NCI-H2196 (cell line): ENCODE data around the gene CD163L1.
"Not testable (repeated sequence)": the region's sequence is repeated elsewhere in the genome, so short reads cannot be mapped to it uniquely, and the experiment has no call there.

ENCODE experiments used
- DNase-seq: peaks from one replicate; lab custom pipeline; 2025; ENCODE audit not compliant: unreplicated experiment; lab: John Stamatoyannopoulos, UW

Gene CD163L1

DNA sequence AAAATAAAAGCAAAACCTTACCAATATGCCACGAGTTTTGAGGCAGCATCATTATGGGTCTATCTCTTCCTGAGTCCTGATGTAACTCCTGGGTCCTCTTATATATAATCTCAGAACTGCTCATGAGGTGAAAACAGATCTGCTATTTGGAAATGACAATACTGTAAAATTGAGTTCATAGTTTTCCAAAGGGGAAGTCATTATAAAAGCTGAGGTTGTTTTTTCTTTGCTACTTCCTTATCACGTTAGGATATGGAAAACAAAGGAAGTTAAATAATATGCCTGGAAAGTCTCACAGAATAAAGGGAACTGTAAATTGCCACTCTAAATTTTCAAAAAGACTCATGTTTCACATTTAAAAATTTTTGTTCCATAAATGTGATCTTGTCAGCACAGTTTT is at the start of gene CD163L1:
TSS of gene CD163L1 (minus strand) at position 78 of the 400 bp plus-strand sequence. CDS start at position 52, 26 bp downstream.
- no peak for DNase-seq

DNA sequence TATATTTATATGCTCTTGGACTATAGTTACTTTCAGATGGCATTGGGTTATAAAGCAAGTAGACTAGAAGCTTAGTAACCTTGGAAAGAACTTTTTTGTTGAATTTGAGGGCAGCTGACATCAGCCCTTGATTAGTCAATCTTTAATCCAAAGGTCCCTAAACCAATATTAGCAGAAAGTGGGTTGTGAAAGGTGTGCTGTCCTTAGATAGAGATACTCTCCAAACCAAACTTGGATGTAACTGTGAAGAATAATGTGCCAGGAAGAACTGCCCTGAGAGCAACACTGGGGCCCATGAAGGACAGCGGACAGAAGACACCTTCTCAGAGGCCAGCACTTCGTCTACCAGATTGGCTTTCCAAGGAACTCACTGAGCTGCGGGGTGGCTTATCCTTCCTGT is 49.1 kb upstream of the CD163L1 start:
- DNase-seq: no peak

DNA sequence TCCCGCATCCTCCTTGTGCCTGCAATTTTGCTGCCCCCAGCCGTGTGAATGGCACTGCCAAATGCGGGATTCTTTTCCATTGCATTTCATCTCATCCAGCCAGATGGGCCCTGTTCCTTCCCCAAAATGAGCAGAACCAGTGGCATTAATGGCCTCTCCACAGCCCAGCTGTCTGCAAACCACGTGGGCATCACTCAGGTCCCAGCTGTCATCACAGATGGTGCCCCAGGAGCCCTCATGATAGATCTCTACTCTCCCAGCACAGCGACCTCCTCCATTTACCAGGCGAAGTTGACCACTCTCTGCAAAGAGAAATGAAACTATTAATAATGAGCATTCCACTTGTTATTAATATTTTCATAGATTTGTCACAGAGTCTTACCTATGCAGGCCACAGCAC is 42.6 kb upstream of the CD163L1 start:
- no peak for DNase-seq

DNA sequence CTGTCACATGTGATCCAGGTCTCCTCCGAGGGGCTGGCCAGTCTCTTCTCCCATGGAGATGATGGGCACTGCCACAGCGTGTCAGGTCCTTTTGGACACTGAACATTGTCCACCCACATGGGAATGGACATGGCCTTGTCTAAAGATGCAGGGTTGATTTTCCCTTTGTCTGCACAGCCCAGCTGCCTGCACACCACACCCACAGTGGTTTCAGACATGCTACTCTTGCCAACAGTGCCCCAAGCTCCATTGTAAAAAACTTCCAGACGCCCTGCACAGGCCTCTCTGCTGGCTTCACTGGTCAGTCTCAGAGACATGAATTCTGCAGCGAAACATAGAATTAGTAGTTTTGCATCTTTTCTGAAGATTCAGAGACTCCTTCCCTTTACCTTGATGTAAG is 41.1 kb upstream of the CD163L1 start:
- DNase-seq: no peak

DNA sequence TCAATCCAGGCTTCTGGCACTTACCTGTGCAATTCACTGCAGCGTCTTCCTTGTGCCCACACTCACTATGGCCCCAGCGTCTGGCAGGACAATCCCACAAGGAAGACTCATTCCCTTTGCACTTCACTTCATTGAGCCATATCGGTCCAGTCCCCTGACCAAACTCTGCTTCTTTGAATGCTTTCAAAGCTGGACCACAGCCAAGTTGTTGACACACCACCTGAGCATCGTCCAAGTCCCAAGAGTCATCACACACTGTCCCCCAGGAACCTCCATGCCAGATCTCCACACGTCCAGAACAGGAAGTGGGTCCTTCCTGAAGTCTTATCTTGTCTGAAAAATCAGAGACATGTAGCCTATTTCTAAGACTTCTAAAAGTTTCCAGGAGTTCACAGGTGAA is 39.4 kb upstream of the CD163L1 start:
- DNase-seq: no peak

DNA sequence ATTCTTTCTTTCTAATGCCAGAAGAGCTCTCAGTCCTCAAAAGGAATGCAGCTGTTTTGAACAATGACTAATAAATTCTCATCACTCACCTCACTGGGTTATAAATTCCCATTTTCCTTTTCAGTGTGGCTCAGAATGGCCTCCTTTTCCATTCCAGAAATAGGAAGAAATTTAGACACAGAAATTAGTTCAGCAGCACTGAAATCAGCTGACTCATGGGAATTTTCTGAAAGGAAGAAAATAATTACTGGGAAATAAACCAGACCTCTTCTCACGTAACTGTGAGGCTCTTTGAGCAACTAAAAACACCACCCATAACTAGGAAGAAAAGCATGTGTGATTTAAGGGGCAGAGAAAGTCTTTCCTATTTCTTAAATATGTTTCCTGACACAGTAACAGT is 35.8 kb upstream of the CD163L1 start:
- DNase-seq: no peak

DNA sequence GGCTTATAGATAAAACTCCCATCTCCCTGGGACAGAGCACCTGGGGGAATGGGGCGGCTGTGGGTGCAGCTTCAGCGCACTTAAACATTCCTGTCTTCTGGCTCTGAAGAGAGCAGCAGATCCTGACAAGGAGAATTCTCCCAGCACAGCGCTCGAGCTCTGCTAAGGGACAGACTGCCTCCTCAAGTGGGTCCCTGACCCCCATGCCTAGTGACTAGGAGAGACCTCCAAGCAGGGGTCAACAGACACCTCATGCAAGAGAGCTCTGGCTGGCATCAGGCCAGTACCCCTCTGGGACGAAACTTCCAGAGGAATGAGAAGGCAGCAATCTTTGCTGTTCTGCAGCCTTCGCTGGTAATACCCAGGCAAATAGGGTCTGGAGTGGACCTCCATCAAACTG is 28.1 kb upstream of the CD163L1 start:
- DNase-seq: no peak

DNA sequence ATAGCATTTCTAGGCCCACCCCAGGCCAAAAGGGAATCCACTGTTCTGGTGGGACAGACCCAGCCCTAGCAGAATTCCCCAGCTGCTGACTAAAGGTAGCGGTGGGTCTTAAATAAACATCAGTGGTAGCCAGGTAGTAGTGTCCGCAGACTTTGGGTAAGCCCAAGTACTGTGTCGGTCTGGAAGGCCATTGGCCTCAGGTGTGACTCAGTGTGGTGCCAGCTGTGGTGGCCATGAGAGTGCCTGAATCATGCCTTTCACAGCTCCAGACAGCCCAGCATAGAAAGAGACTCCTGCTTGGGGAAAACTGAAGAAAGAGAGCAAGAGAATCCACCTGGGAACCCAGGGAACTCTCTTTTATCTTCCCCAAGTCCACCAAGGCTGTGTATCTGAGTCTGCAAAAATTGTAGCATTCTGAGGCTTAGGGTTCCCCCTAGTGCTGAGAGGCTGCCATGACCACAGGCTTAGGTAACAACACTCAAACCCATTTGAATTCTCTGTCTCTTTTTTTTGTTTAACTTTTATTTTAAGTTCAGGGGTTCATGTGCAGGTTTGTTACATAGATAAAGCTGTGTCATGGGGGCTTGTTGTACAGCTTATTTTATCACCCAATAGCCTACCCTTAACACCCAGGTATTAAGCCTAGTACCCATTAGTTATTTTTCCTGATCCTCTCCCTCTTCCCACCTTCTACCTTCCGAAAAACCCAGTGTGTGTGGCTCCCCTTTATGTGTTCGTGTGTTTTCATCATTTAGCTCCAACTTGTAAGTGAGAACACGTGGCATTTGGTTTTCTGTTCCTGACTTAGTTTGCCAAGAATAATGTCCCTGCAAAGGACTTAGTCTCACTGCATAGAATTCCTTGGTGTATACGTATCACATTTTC is 16.7 kb upstream of the CD163L1 start:
- DNase-seq: peak; percentile 1

DNA sequence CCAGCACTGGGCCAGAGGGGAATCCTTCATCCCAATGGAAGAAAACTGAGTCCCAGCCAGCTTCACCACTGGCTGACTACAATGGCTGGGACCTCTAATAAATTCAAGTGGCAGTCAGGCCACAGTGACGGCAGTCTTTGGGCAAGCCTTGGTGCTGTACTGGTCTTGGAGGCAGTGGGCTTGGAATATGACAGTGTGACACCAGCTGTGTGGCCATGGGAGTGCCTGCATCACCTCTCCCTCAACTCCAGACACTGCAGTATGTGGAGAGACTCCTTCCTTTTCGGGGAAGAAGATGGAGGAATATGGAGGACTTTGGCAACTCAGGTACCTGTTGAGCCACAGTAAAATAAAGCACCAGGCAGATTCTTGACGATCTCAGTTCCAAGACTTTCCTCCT is 16.0 kb upstream of the CD163L1 start:
- DNase-seq: no peak

DNA sequence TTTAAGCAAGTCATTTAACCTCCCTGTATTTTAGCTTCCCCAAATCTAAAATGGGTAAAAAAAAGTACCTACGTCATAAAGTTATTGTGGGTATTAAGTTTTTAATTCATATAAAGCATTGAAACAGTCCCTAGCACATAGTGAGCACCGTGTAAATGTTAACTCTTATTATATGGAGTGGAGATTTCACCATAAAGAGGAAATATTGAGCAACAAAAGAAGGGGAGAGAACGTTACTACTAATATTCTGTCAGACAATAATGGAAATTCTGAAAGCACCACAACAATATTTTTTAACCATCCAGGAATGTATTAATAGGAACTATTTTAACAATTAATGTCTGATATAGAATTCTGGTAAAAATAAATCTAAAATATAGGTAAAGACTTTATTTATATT is 7.8 kb upstream of the CD163L1 start:
- DNase-seq: no peak

DNA sequence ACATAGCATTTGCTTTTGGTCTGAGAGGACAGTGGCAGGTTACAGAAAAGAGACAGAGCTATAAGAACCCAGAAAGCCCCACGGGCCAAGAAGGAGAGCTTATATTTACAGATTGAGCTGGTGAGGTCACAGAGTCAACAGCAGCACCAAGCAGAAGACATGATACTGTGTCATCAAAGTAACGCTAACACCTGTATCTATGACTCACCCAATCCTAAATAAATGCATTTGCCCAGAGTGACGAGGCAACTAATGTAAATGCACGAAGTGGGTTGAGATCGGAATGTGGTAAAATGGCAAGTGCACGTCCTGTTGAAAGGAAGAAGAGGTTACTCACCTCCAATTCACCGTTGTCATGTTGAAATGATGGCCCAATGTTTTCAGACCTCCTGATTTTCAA is 6.7 kb upstream of the CD163L1 start:
- no peak for DNase-seq

DNA sequence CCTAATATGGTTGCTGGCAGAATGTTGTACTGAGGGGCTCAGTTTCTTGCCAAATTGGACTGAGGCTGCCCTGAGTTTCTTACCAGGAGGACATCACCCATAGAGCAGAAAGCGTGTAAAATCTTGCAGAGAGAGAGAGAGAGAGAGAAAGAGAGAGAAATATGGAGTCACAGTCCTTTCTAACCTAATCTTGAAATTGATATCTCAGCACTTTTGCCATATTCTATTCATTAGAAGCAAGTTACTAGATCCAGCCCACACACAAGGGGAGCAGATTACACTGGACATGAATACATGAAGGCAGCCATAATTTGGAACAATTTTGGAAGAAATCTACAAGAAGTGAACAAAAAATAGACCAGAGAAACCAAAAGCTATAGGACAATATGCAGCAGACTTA is 4.1 kb upstream of the CD163L1 start:
- no peak for DNase-seq

DNA sequence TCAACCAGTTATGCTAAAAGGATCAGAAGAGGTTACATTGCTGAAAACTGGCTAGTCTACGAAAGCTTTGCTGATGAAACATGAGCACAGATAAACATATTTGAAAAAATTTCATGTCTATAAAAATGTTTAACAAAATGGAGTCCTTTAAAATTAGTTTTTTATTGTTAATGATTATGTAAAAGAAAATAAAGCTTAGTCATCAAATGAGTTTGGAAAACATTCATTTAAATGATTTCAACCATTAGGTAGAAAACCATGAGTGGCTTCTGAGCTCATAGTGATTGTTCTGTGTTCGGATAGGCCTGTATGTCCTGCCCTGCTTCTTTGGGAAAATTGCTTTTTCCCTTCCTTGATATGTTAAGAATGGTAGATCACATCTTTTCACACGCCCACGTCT is 584 bp upstream of the CD163L1 start:
- no peak for DNase-seq

DNA sequence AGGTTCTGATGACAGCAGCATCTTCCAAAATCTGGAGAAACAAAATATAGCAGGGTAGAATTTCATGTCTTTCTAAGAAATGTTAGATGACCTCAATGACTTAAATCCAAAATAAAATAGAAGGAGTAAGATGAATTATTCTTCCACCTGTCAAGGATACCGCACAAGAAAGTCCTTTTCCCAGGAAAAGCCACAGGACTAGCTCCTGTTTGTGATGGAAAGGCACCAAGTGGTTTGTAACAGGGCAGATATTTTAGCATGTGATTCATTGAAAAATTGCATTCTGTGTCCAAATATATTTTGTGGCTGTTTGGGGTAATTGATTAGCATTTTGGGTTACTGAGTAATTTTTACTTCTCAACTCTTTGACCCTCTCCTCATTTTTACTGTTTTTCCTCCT is 2.7 kb downstream of the CD163L1 start:
- DNase-seq: no peak

DNA sequence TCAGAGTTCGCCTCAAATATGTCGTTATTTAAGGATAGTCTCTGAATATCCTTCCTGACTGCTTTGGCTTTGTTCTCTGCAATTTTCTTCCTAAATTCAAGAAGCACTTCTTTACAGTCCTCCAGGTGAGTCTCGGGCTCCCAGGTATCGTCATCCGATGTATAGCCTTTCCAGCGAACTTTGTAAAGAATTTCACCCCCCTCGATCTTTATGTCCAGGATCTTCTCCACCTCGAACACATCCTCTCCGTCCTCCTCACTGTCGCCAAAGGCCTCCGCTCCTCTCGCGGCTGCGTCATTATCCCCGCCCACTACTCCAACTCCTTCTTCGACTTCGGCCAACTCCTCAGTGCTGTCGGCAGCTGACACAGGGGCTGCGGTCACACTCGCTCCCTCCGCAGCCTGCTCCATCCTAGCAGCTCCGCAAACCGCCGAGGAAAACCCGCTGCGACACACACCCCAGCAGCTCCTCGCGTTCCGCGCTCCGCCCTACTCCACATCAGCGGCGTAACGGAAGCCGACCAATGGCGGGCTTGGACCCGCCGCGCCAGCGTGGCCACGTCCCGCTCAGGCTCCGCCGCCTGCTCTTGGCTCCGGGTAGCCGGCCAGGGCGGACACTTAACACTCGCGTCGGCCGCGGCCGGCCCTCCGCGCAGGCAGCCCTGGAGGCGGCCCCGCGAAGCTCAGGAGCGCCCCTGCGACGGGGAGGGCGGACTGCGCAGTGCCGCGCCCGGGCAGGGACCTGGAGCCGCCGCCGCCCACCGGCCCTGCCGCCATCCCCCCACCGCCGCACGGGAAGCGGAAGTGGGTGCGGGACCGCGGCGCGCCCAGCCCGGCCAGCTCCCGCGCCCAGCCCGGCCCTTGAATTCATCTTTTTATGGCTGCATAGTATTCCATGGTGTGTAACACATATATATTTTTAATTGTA is 4.1 kb downstream of the CD163L1 start:
- no peak for DNase-seq

DNA sequence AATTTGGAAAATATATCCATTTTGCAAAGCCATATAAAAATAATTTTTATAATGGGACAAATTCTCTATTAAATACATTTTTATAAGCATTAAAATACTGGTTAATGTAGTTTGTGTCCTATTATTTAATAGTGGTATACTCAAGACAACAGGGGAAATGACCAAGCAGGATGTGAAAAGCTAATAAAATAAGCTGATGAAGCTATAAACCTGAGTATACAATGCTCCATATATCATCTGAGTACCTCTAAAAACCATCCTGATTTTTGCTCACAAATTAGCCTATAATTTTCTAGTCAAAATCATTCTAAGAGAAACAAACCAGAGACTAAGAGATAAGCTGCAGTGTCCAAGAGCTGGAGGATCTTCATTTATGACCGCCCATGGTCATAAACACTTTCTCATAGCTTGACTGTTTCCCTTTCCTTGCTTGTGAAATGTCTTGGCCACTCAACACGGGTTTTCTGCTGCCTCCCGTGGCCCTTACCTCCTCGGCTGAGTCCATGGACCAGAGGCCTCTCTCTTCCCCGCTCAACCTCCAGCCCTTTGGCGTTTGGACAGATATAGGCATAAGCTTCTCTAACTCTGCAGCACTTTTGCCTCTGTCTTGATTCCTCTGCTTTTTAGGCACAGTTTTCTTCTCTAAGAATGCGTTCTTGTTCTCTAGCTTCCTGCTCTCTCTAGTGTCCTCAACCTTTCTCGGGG is 5.5 kb downstream of the CD163L1 start:
- not testable (repeated sequence) for DNase-seq

DNA sequence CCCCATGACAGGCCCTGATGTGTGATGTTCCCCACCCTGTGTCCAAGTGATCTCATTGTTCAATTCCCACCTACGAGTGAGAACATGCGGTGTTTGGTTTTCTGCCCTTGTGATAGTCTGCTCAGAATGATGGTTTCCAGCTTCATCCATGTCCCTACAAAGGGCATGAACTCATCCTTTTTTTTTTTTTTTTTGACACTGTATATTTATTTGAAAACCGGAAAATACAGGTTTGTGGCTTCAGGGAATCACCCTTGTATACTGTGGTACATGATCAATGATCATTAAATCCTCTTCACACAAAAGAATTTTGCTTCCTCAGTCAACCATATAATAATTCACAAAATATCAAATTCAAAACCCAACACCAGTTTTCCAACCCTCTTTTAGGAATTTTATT is 6.5 kb downstream of the CD163L1 start:
- DNase-seq: not testable (repeated sequence)

DNA sequence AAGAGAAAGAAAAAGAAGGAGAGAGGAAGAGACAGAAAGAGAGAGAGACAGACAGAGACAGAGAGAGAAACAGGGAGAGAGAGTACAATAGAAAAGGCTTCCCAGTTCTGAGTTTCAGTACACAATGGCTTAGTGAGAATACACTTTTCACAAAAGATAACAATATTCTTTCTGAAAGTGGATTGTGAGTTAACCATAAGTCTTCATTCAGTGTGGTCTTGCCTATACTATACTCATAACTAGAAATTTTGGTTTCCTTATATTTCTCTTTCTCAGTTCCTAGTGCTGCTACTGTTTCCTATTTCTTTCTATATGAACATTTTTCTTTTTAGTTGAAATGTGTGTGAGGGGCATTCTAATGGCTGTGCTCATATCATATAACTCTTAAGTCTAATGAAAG is 9.3 kb downstream of the CD163L1 start:
- DNase-seq: no peak

DNA sequence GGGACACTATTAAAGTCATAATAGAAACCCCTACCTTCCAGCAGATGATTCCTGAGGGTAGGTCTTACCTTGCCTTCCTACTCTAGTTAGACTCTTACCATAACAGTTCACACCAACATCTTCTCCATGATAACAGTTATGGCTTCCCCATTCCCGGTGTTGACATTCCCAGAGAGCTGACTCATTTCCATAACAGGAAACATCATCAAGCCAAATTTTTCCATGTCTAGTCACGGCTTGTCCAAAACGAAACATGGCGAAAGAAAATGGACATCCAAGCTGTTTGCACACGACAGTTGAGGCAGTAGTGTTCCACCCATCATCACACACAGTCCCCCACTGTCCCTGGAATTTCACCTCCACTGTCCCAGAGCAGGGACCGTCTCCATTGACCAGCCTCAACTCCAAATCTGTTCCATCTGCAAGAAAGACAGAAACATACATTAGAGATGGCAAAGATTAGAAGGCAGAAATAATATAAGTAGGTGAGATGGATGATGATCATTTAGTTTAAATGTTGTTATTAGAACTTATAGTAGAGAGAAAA is 10.6 kb downstream of the CD163L1 start:
- DNase-seq: no peak

DNA sequence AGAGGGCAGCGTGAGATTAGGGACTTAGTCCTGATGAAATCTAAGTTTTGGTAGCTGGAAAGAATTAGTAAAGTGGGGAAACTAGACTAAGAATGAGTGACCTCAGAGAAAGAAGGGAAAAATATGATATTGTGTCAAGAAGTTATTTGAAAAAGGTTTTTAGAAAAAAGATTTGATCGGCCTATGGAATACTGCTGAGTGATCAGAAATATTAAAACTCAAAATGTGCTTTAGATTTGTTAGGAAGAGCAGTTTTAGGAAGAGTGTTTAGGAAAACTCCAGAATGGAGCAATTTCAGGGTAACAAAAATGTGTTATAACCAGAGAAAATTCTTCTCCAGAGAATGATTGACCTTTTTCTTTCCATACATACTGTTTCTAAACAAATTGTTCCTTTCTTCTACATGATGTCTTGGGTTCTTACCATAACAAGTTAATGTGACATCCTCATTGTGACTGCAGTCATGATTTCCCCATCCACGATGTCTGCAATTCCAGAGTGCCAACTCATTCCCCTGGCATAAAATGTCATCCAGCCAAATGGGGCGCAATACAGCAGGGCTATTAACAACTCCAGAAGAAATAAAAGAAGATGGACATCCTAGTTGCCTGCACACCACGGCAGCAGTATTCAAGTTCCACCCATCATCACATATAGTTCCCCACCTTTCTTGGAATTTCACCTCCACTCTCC is 11.8 kb downstream of the CD163L1 start:
- DNase-seq: no peak

DNA sequence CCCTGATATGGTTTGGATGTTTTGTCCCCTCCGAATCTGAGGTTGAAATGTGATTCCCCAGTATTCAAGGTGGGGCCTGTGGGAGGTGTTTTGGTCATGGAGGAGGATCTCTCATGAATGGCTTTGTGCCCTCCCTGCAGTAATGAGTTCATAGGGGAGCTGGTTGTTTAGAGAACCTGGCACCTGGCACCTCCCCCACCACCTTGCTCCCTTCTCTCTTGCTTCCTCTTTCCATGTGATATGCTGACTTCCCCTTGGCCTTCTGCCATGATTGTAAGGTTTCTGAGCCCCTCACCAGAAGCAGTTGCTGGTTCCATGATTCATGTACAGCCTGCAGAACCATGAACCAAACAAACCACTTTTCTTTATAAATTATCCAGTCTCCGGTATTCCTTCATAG is 32.6 kb downstream of the CD163L1 start:
- no peak for DNase-seq
